Measurements from ENCODE around the gene UNC5B. TPM values are rescaled to one million over a fixed set of nuclear protein-coding genes. Genes with fewer than 3 reads are reported as not detected.

Gene UNC5B
- total RNA-seq, 1 donor from 2014 or later: 13.1 TPM

DNA sequence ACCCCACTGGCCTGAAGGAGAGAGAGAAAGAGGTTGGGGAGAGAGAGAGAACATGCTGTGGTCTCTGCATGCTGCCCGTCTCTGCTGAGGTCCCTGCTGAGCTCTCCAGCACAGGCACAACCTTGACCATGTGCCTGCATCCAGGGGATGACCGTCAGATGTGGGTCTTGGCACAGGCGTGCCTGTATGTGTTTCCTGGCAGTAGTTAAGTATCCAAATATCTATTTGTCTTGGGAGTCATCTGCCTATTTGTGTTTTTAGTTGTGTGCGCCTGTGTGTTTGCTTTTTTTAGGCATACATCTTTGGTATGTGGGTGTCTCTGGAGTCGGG, 1.9 kb upstream of the UNC5B start:
- H3K4me3 Mint-ChIP-seq (ENCODE audit: unreplicated experiment): no peak overlapping the region
- peaks cover 16% of the 10 kb centered on the region for H3K4me1 Mint-ChIP-seq (ENCODE audit: unreplicated experiment)
- no peak overlapping the region for H3K27ac Mint-ChIP-seq (ENCODE audit: unreplicated experiment)
- H3K27me3 Mint-ChIP-seq (ENCODE audit: unreplicated experiment): peaks cover 55% of the 10 kb centered on the region
- TF ChIP-seq, protein P1, sequence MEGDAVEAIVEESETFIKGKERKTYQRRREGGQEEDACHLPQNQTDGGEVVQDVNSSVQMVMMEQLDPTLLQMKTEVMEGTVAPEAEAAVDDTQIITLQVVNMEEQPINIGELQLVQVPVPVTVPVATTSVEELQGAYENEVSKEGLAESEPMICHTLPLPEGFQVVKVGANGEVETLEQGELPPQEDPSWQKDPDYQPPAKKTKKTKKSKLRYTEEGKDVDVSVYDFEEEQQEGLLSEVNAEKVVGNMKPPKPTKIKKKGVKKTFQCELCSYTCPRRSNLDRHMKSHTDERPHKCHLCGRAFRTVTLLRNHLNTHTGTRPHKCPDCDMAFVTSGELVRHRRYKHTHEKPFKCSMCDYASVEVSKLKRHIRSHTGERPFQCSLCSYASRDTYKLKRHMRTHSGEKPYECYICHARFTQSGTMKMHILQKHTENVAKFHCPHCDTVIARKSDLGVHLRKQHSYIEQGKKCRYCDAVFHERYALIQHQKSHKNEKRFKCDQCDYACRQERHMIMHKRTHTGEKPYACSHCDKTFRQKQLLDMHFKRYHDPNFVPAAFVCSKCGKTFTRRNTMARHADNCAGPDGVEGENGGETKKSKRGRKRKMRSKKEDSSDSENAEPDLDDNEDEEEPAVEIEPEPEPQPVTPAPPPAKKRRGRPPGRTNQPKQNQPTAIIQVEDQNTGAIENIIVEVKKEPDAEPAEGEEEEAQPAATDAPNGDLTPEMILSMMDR (IDR thresholded peaks at IDR 0.05): no peak
- DNase-seq (ENCODE audit: extremely low spot score, unreplicated experiment): no peak
- no peaks in the 10 kb centered on the region for H3K36me3 Mint-ChIP-seq (ENCODE audit: unreplicated experiment)
- H3K9me3 Mint-ChIP-seq (ENCODE audit: unreplicated experiment): no peaks in the 10 kb centered on the region

DNA sequence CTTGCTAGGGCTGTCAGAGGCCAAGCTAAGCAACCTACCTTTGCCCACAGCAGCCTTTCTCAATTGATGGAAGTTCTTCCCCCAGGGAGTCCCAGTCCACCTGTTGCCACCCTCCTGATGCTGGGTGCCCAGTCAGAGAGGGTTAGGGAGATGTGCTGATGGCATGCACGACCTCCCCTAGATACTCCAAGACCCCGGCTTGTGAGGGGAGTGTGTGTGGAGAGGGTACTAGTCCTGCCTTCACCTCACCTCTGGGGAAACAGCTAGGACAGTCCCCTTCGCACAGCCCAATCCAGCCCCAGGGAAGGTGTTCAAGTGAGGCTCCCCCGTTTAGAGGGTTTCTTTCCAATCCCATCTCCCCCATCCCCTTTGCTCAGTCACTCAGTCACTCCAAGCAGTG, 1.3 kb upstream of the UNC5B start:
- H3K27ac Mint-ChIP-seq (ENCODE audit: unreplicated experiment): no peak overlapping the region
- peaks cover 19% of the 10 kb centered on the region for H3K4me1 Mint-ChIP-seq (ENCODE audit: unreplicated experiment)
- DNase-seq (ENCODE audit: extremely low spot score, unreplicated experiment): no peak
- TF ChIP-seq, protein P1 (IDR thresholded peaks at IDR 0.05): no peak
- no peaks in the 10 kb centered on the region for H3K9me3 Mint-ChIP-seq (ENCODE audit: unreplicated experiment)
- no peaks in the 10 kb centered on the region for H3K36me3 Mint-ChIP-seq (ENCODE audit: unreplicated experiment)
- no peak overlapping the region for H3K4me3 Mint-ChIP-seq (ENCODE audit: unreplicated experiment)
- H3K27me3 Mint-ChIP-seq (ENCODE audit: unreplicated experiment): peaks cover 49% of the 10 kb centered on the region

DNA sequence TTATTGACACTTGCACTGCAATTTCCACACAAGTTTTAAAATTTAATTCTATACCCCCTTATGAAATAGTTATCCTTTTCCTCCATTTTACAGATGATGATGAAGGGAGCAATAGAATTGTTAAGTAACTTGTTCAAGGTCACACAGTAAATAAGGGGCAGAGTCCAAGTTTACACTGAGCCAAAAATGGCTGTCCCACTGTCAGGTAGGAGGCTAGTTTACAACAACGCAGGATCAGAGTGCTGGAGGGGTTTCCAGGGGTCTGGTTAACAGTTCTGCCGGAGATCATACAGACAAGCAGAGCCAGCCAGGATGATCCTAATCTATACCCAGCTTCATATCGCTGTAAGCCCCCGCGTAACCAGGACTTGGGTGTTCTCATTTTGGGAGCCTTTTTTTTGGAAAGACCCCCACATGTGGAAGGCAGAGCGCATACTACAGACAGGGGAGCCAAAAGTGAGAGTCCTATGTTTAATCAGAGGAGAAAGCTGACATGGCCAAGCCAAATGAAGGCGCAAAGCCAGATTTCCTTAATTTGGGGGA, 524 bp upstream of the UNC5B start:
- Mint-ChIP-seq H3K27me3 (ENCODE audit: unreplicated experiment) (peaks cover 41% of the 10 kb centered on the region), H3K4me3 (ENCODE audit: unreplicated experiment) (peak overlapping the region; percentile 51), H3K27ac (ENCODE audit: unreplicated experiment) (no peak overlapping the region), H3K9me3 (ENCODE audit: unreplicated experiment) (no peaks in the 10 kb centered on the region), H3K4me1 (ENCODE audit: unreplicated experiment) (peaks cover 21% of the 10 kb centered on the region), H3K36me3 (ENCODE audit: unreplicated experiment) (no peaks in the 10 kb centered on the region)
- TF ChIP-seq, protein P1 (IDR thresholded peaks at IDR 0.05): no peak
- no peak for DNase-seq (ENCODE audit: extremely low spot score, unreplicated experiment)

DNA sequence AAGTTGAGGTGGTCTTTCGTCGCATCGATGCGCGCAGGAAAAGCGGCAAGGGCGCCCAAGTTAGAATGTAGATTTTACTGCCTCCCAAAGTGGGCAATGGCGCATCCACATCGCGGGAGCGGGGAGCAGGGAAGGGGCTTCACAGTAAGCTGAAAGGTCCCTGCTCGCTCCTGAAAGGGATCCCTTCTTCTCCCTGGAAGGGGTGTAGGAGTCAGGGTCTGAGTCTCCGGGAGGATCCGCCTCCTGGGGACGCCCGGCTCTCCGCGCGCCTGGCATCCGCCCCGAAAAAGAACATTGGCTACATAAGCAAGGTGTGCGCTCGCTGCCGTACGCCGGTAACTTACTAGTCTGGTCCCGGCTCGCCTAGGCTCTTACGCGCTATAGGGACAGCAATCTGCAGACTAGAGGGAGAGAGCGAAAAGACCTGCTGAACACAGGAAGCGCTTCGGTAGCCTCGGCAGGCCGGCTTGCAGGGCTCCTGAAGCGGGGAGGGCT, 804 bp downstream of the UNC5B start:
- no peak for DNase-seq (ENCODE audit: extremely low spot score, unreplicated experiment)
- Mint-ChIP-seq H3K36me3 (ENCODE audit: unreplicated experiment) (no peaks in the 10 kb centered on the region), H3K27me3 (ENCODE audit: unreplicated experiment) (peaks cover 28% of the 10 kb centered on the region), H3K9me3 (ENCODE audit: unreplicated experiment) (no peaks in the 10 kb centered on the region), H3K4me3 (ENCODE audit: unreplicated experiment) (peak overlapping the region; percentile 82), H3K4me1 (ENCODE audit: unreplicated experiment) (peaks cover 29% of the 10 kb centered on the region), H3K27ac (ENCODE audit: unreplicated experiment) (peak overlapping the region; percentile 44)
- TF ChIP-seq, protein P1 (IDR thresholded peaks at IDR 0.05): no peak

DNA sequence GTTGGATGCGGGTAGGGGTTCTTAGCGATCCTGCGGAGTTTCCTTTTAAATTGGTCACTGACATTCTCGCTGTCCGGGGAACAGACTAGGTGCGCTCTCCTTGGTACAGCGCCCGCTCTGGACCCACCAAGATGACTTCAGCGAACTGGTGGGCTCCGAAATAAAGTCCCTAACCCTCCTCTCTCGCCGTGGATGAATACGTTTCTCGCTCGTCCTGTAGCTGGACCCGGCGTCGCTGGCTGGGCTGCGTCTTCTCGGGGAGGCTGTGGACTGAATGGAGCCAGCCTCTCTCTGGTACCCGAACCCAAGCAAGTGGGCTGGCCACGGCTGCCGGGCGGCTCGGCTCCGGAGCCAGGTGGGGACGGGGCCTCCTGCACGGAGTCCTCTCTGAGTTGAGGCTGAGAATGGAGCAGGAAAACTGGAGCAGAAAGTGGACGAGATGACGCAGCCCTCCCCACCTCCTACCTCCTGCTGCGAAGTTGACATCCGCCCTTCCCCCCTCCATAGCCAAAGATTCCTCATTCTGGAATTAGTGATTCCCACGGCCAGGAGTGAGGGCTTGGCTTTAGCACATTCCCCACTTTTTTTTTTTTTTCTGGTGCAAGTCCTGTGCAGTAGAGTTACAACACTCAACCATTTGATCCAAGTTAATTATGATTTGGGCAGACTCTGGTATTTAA, 1.5 kb downstream of the UNC5B start:
- H3K4me1 Mint-ChIP-seq (ENCODE audit: unreplicated experiment): peaks cover 28% of the 10 kb centered on the region
- H3K9me3 Mint-ChIP-seq (ENCODE audit: unreplicated experiment): no peaks in the 10 kb centered on the region
- peak overlapping the region; percentile 75 for H3K27ac Mint-ChIP-seq (ENCODE audit: unreplicated experiment)
- H3K36me3 Mint-ChIP-seq (ENCODE audit: unreplicated experiment): no peaks in the 10 kb centered on the region
- peak overlapping the region; percentile 82 for H3K4me3 Mint-ChIP-seq (ENCODE audit: unreplicated experiment)
- no peak for DNase-seq (ENCODE audit: extremely low spot score, unreplicated experiment)
- TF ChIP-seq, protein P1 (IDR thresholded peaks at IDR 0.05): no peak
- peaks cover 25% of the 10 kb centered on the region for H3K27me3 Mint-ChIP-seq (ENCODE audit: unreplicated experiment)
